ENCODE measurements around the gene THSD7B. TPM values are rescaled to one million over a fixed set of nuclear protein-coding genes. Genes with fewer than 3 reads are reported as not detected.
"Not testable (repeated sequence)": the region's sequence is repeated elsewhere in the genome, so short reads cannot be mapped to it uniquely, and the experiment has no call there.

The THSD7B gene
- polyA plus RNA-seq, 1 donor from 2014 or later: not detected

DNA sequence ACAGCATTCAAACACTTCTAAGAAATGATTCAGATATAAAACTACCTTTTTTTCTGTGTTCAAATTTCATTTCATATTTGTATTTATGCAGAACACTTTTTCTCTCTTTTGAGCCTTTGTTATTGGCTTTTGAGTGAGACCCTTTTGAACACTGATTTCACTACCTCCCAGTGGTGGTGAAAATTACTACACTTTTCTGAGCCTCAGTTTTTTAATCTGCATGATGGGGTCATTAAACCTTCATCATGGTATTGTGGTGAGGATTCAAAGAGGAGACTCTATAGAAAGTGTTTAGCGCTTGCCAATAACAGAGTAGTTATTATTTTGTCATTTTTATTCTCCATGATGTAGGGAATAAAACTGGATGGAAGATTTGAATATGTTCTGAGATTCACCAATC is 169.8 kb downstream of the THSD7B start:
- Mint-ChIP-seq H3K27me3 (no peaks in the 10 kb centered on the region), H3K4me3 (no peak overlapping the region), H3K4me1 (peaks cover 0 to 1% (median 0%) of the 10 kb centered on the region in 3 donors), H3K27ac (no peak overlapping the region), H3K36me3 (peaks cover 2% of the 10 kb centered on the region), H3K9me3 (peaks cover 2 to 12% (median 2%) of the 10 kb centered on the region in 3 donors)

DNA sequence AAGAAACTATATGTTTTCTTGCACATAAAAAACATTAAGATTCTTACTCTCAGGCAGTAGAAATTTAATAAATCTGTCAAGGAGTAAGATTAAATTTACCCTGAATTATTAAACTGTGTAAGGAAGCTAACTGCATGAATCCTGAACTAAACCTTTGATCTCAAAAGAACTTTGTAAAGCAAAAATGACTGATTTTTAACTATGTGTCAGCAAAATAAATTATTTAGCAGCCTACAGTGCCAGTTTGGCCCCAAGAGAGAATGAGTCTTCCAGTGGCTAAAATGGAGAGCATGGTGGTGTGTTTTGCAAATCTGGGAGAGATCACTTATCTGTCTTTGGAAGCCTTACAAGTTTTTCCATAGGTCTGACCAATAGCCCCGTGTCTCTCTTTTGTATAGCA is 190.7 kb downstream of the THSD7B start:
- no peak overlapping the region for H3K27ac Mint-ChIP-seq
- no peaks in the 10 kb centered on the region for H3K36me3 Mint-ChIP-seq

DNA sequence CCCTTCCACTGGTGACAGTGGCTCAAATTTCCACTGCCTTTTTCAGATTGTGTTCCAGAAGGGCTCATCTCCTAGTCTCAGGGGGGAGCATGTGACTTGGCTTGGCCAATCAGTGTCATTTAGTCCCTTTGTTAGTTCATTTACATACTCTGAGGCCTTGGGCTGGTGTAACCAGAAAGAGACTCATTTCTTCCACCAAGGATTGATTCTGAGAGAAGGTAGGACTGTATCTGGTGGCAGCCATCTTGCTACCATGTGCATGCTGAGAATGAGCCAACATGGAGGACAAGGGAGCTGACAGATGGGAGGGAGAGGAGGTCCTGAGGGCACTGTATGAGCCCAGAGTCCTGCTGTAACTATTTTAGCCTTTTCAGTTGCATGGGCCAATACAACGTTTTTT is 191.7 kb downstream of the THSD7B start:
- H3K9me3 Mint-ChIP-seq: no peaks in the 10 kb centered on the region
- no peak overlapping the region for H3K4me3 Mint-ChIP-seq
- no peaks in the 10 kb centered on the region for H3K36me3 Mint-ChIP-seq
- H3K4me1 Mint-ChIP-seq: peaks cover 0 to 2% (median 0%) of the 10 kb centered on the region in 3 donors
- H3K27ac Mint-ChIP-seq: no peak overlapping the region
- H3K27me3 Mint-ChIP-seq: no peaks in the 10 kb centered on the region

More for the DNA sequence above, 190.7 kb downstream of the THSD7B start:
- Mint-ChIP-seq H3K4me3 (no peak overlapping the region), H3K9me3 (no peaks in the 10 kb centered on the region), H3K4me1 (peaks cover 0 to 2% (median 0%) of the 10 kb centered on the region in 3 donors), H3K27me3 (no peaks in the 10 kb centered on the region)

DNA sequence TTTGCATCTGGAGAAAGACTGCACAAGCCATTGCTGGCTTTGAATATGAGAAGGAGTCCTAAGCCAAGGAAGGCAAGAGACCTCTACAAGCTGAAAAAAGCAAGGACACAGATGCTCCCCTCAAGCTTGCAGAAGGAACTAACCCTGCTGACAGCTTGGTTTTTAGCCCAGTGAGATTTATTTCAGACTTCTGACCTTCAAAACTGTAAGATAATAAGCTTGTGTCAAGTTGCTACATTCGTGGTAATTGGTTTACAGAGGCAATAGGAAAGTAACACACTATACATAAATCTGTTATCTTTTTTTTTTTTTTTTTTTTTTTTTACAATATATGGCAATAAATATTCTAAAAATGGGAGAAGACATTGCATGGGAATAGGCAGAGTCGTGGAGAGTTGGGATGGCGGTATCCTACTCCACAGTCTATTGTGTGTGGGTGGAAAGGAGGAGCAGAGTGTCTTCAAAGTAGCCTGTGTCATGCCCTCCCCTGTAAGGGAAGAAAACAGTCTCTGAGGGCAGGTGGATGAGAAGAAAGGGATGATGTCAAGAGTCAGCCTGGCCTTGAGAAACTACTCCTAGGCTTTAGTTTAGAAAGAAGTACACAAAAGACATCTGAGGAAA is 196.9 kb downstream of the THSD7B start:
- Mint-ChIP-seq H3K4me1 (peaks cover 0 to 2% (median 0%) of the 10 kb centered on the region in 3 donors), H3K9me3 (peaks cover 0 to 4% (median 0%) of the 10 kb centered on the region in 3 donors), H3K4me3 (no peak overlapping the region), H3K36me3 (peaks cover 3% of the 10 kb centered on the region), H3K27ac (no peak overlapping the region), H3K27me3 (peaks cover 1% of the 10 kb centered on the region)

DNA sequence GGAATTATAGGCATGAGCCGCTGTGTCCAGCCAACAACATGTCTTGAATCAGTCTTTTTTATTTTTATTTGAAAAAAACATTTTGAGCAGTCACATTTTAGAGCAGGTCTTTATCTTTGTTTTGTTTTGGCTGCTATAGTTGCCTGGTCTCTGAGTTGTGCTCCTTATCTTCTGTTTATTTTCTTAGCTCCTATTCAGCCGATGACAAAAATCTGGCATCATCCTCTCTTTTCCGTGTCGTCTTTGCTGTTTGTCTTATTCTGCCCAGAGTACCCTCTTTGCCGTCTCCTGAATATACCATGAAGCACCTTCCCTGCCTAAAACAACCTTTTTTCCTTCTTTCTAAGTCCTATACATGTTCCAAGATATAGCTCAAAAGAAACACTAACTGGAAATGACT is 201.1 kb downstream of the THSD7B start:
- Mint-ChIP-seq H3K27me3 (peaks cover 1% of the 10 kb centered on the region), H3K36me3 (peaks cover 3% of the 10 kb centered on the region), H3K4me1 (no peaks in the 10 kb centered on the region), H3K4me3 (no peak overlapping the region), H3K9me3 (peaks cover 0 to 4% (median 0%) of the 10 kb centered on the region in 3 donors), H3K27ac (no peak overlapping the region)

DNA sequence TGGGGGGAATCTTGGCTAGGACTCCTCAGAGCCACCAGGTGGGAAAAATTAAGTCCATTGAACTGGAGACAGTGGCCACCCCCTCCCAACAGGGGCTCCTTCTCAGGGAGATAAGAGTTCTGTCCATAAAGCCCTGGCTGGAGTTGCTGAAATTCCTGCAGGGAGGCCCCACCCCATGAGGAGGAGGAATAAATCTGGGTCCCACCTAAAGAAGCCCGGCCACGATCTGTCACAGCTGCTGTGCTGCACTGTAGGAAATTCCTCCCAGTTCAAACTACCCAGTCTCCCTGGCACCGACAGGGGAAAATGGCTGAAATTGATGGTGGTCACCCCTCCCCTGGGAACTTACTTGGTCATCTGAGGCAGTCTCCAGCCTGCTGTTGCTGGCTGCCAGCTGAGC is 215.0 kb downstream of the THSD7B start:
- H3K4me1 Mint-ChIP-seq: no peaks in the 10 kb centered on the region
- no peak overlapping the region for H3K4me3 Mint-ChIP-seq
- H3K27me3 Mint-ChIP-seq: no peaks in the 10 kb centered on the region
- peaks cover 1% of the 10 kb centered on the region for H3K36me3 Mint-ChIP-seq
- no peak overlapping the region for H3K27ac Mint-ChIP-seq
- H3K9me3 Mint-ChIP-seq: peaks cover 0 to 5% (median 2%) of the 10 kb centered on the region in 3 donors

DNA sequence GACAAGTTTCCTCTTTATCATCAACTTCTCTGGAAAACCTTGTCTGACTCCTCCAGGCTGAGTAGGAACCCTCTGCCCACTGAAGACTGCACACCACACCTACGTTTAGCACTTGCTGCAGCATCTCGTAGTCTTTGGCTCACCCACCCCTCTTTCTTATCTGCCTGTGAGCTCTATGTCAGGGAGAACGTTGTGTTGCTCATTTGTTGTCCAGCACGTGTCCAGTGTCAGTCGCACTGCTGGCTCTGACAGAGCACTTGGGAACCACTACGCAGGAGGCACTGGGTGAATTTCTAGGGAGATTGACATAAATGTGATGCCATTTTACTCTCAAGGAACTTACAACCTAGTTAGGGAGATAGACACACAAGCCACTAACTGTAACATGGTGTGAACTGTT is 216.3 kb downstream of the THSD7B start:
- H3K27ac Mint-ChIP-seq, H3K36me3 Mint-ChIP-seq, H3K27me3 Mint-ChIP-seq, H3K4me1 Mint-ChIP-seq, H3K9me3 Mint-ChIP-seq, H3K4me3 Mint-ChIP-seq: not testable (repeated sequence)

DNA sequence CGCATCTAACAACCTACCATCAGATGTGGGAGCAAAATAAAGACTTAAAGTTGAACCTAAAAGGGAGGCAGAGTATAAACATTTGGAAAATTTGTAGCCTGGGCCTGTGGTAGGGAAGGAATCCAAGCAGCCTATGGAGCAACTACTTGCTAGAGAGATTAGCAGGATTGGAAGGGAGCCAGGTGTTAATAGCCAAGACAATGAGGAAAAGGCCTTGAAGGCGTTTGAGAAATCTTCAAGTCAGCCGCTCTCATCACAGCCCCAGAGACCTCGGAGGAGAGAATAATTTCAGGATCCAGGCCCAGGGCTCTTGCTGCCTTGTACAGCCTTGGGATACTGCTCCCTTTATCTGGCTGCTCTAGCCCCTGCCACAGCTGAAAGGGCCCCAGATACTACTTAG is 219.7 kb downstream of the THSD7B start:
- peaks cover 0 to 4% (median 0%) of the 10 kb centered on the region in 3 donors for H3K9me3 Mint-ChIP-seq
- no peaks in the 10 kb centered on the region for H3K27me3 Mint-ChIP-seq
- H3K4me1 Mint-ChIP-seq: peaks cover 0 to 2% (median 0%) of the 10 kb centered on the region in 3 donors
- H3K4me3 Mint-ChIP-seq: no peak overlapping the region
- H3K36me3 Mint-ChIP-seq: peaks cover 3% of the 10 kb centered on the region
- H3K27ac Mint-ChIP-seq: no peak overlapping the region

DNA sequence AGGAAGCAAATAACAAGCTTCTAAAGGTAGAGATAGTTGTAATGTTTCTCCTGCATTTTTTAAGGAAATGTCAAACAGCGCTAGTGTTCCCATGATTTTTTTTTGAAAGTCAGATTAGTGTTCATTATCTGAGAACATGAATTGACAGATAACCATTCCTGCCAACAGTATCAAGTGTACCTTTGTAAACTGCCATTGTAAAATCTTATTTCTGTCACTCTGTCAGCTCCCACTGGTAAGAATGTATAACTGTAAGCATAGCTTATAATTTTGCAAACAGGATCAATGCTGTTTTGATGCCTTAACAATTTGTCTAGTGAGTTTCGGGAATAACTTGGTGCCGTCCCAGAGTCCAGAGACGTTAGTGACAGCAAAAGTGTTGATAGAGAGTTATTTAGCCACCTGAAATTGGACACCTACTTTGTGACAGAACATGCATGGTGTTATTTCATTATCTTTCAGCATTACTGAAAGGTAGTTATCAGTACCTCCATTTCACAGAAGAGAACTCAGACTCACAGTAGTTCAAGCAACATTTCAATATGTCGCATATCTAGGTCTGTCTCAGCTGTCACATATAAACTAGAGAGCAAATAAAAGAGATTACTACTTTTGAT is 221.4 kb downstream of the THSD7B start:
- Mint-ChIP-seq H3K27ac (no peak overlapping the region), H3K4me1 (peaks cover 0 to 2% (median 0%) of the 10 kb centered on the region in 3 donors), H3K4me3 (no peak overlapping the region), H3K36me3 (peaks cover 3% of the 10 kb centered on the region), H3K9me3 (peaks cover 0 to 6% (median 0%) of the 10 kb centered on the region in 3 donors), H3K27me3 (no peaks in the 10 kb centered on the region)

DNA sequence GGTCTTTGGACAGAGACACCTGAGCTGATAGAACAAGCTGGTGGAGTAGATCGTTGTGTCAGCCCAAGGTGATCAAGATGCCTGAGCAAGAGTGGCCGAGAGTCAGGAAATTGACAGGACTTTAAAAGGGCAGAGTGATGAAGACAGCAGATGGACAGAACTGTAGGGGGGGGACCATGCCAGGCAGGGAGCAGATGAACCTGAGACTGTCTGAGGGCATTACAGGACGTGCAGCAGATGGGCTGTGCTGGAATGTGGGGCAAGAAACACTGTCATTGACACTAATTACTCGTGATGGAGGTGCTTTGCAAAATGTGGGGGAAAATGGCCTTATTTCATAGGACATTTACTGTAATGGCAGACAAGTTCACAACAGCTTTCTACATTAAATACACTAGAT is 225.0 kb downstream of the THSD7B start:
- H3K36me3 Mint-ChIP-seq: peaks cover 2% of the 10 kb centered on the region
- H3K9me3 Mint-ChIP-seq: peaks cover 0 to 6% (median 0%) of the 10 kb centered on the region in 3 donors
- H3K27me3 Mint-ChIP-seq: no peaks in the 10 kb centered on the region
- peaks cover 0 to 2% (median 0%) of the 10 kb centered on the region in 3 donors for H3K4me1 Mint-ChIP-seq
- no peak overlapping the region for H3K27ac Mint-ChIP-seq
- H3K4me3 Mint-ChIP-seq: no peak overlapping the region

DNA sequence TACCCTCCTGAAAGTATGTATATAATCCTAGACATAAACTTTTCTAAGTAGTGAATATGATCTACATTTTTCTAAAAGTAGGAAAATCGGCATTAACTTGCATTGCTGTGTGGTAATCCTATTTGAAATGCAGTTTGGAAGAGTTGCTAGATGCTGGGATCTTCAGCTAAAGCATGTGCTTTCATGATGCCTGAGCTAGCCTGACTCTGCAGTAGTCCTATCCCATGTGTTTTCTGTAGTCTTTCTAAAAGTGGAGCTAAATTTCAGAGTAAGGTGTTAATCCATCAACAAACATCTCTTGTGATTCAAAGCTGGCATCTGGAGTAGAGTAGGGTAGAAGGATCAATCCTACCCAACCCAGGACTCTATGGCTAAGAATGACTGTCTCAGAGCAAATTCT is 229.4 kb downstream of the THSD7B start:
- Mint-ChIP-seq H3K4me3 (no peak overlapping the region), H3K27me3 (no peaks in the 10 kb centered on the region), H3K9me3 (peaks cover 0 to 4% (median 0%) of the 10 kb centered on the region in 3 donors), H3K36me3 (no peaks in the 10 kb centered on the region), H3K27ac (no peak overlapping the region), H3K4me1 (no peaks in the 10 kb centered on the region)

DNA sequence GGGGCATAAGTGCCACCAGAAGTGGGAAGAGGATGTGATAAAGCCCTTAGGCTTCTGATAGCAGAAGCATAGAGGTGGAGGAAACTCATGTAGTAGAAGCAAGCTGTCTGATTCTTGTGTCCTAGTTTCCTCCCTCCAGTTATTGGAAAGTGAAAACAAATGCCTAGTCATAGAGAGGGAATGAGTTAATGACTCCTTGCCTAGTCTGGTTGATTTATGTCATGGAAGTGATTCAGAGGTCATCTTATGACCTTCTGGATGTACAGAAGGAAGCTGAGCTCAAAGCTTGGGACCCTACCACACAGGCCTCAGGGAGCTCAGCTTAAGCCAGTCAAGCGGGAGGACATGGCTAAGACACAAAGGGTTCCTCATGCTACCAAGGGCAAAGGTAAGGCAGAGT is 232.2 kb downstream of the THSD7B start:
- no peak overlapping the region for H3K4me3 Mint-ChIP-seq
- no peaks in the 10 kb centered on the region for H3K27me3 Mint-ChIP-seq
- peaks cover 1% of the 10 kb centered on the region for H3K36me3 Mint-ChIP-seq
- H3K4me1 Mint-ChIP-seq: no peaks in the 10 kb centered on the region
- H3K9me3 Mint-ChIP-seq: peaks cover 0 to 2% (median 0%) of the 10 kb centered on the region in 3 donors
- no peak overlapping the region for H3K27ac Mint-ChIP-seq

DNA sequence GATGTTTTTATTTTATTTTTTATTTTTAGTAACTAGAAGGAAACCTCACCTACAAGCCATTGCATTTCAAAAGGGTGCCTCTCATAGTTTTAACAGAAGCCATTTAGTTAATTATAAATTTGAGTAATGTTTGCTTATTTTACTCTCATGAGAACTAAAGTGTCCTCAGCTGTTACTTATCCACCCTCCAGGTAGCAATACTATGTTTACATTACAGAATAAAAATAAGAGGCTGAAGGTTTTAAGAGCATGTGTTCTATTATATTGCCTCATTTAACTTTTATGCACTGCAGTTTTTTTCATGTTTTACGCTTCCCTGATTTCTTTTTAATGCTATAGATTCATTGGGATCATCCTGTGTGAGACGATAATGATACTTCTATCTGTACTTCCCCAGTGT is 235.5 kb downstream of the THSD7B start:
- no peak overlapping the region for H3K4me3 Mint-ChIP-seq
- peaks cover 1% of the 10 kb centered on the region for H3K36me3 Mint-ChIP-seq
- no peak overlapping the region for H3K27ac Mint-ChIP-seq
- no peaks in the 10 kb centered on the region for H3K4me1 Mint-ChIP-seq
- H3K27me3 Mint-ChIP-seq: no peaks in the 10 kb centered on the region
- H3K9me3 Mint-ChIP-seq: no peaks in the 10 kb centered on the region

DNA sequence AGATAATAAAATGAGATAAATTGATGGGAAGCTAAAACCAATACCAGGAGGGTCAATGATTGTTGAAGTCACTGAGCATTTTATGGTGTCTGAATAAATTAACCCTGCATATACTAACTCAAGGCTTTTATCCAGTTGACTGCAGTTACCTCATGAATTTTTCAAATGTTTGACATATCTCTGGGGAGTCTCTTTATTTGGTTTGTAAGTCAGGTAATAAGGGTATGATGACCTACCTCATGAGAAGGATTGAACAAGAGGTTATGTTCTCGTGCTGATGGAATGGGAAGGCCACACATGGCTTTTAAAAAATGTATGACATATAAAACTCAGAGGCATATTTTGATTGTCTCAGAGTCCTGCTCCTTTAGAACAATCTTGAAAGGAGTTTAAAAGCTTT is 237.6 kb downstream of the THSD7B start:
- no peaks in the 10 kb centered on the region for H3K4me1 Mint-ChIP-seq
- H3K4me3 Mint-ChIP-seq: no peak overlapping the region
- H3K27ac Mint-ChIP-seq: no peak overlapping the region
- no peaks in the 10 kb centered on the region for H3K27me3 Mint-ChIP-seq
- H3K9me3 Mint-ChIP-seq: no peaks in the 10 kb centered on the region
- peaks cover 1% of the 10 kb centered on the region for H3K36me3 Mint-ChIP-seq

DNA sequence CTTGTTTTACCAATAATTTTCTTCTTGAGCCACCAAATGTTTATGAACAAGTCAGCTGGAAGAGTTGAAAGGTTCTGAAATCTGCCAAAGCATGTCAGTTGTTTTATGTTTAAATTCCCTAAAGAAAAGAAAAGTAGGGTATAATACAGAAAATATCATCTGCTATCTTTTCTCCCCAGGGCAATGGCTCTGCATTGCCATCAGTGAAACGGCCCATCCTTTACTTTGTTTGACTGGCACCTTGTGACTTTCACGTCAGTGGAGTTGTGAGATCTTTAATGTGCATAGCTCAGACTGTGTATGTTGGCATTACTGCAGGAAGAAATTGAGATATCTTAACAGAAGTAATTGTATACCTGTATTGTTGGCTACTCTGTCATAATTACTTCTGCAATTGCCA is 239.9 kb downstream of the THSD7B start:
- H3K36me3 Mint-ChIP-seq: peaks cover 1% of the 10 kb centered on the region
- no peaks in the 10 kb centered on the region for H3K4me1 Mint-ChIP-seq
- H3K27ac Mint-ChIP-seq: no peak overlapping the region
- H3K4me3 Mint-ChIP-seq: no peak overlapping the region
- no peaks in the 10 kb centered on the region for H3K27me3 Mint-ChIP-seq
- peaks cover 0 to 2% (median 0%) of the 10 kb centered on the region in 3 donors for H3K9me3 Mint-ChIP-seq

DNA sequence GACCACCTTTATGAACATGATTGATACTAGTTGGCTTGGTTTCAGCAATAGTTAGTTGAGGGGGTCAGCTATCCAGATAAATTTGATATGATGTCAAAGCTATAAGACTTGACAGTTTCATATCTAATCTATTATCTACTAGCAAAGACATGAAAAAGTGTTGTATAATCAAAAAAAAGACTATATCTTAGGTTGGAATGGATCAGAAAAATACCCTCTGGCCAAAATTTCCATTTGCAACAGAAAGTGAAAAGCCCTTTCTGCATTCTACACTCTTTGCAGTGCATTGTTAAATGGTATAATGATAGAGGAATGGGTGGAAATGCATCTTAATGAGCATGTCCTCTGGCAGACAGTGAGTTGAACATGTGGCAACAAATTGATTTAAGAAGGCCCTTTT is 242.6 kb downstream of the THSD7B start:
- Mint-ChIP-seq H3K4me1 (no peaks in the 10 kb centered on the region), H3K27me3 (no peaks in the 10 kb centered on the region), H3K4me3 (no peak overlapping the region), H3K36me3 (no peaks in the 10 kb centered on the region), H3K9me3 (peaks cover 0 to 2% (median 0%) of the 10 kb centered on the region in 3 donors), H3K27ac (no peak overlapping the region)

All from IgD-negative memory B cell (primary cell).